ENCODE results near the gene GBE1.
"Not testable (repeated sequence)": the region's sequence is repeated elsewhere in the genome, so short reads cannot be mapped to it uniquely, and the experiment has no call there.

Gene GBE1

GRCh38 chr3:81496407-81497104 lies 264.9 kb downstream of the GBE1 start:
- H3K9me3 Mint-ChIP-seq = no peaks in the 10 kb centered on the region
- no peak overlapping the region for H3K27ac Mint-ChIP-seq
- peaks cover 3% of the 10 kb centered on the region for H3K36me3 Mint-ChIP-seq
- H3K4me1 Mint-ChIP-seq = no peaks in the 10 kb centered on the region
- ATAC-seq (ENCODE audit: low read depth) (no peak), DNase-seq (ENCODE audit: low spot score in 2 of 2) (no peak)
- H3K4me3 Mint-ChIP-seq = no peak overlapping the region
- H3K27me3 Mint-ChIP-seq = no peaks in the 10 kb centered on the region

- not testable (repeated sequence) for H3K27ac Mint-ChIP-seq; ATAC-seq (ENCODE audit: low read depth); DNase-seq (ENCODE audit: low spot score in 2 of 2); H3K4me3 Mint-ChIP-seq; H3K4me1 Mint-ChIP-seq; H3K27me3 Mint-ChIP-seq; H3K9me3 Mint-ChIP-seq; H3K36me3 Mint-ChIP-seq
Measured at GRCh38 chr3:81492471-81492870, 269.0 kb downstream of the GBE1 start.

GRCh38 chr3:81492040-81492439 lies 269.4 kb downstream of the GBE1 start:
- DNase-seq (ENCODE audit: low spot score in 2 of 2) = no peak
- H3K4me1 Mint-ChIP-seq = no peaks in the 10 kb centered on the region
- peaks cover 2% of the 10 kb centered on the region for H3K36me3 Mint-ChIP-seq
- no peaks in the 10 kb centered on the region for H3K27me3 Mint-ChIP-seq
- ATAC-seq (ENCODE audit: low read depth) = no peak
- H3K4me3 Mint-ChIP-seq = no peak overlapping the region
- H3K9me3 Mint-ChIP-seq = no peaks in the 10 kb centered on the region
- H3K27ac Mint-ChIP-seq = no peak overlapping the region

GRCh38 chr3:81490541-81491288 lies 270.7 kb downstream of the GBE1 start:
- ATAC-seq (ENCODE audit: low read depth) (peak; percentile 69), DNase-seq (ENCODE audit: low spot score in 2 of 2) (peak; percentile 54 to 66)
- Mint-ChIP-seq H3K27me3 (no peaks in the 10 kb centered on the region), H3K4me3 (no peak overlapping the region), H3K9me3 (no peaks in the 10 kb centered on the region), H3K27ac (no peak overlapping the region), H3K4me1 (peaks cover 3% of the 10 kb centered on the region), H3K36me3 (peaks cover 2% of the 10 kb centered on the region)

DNA sequence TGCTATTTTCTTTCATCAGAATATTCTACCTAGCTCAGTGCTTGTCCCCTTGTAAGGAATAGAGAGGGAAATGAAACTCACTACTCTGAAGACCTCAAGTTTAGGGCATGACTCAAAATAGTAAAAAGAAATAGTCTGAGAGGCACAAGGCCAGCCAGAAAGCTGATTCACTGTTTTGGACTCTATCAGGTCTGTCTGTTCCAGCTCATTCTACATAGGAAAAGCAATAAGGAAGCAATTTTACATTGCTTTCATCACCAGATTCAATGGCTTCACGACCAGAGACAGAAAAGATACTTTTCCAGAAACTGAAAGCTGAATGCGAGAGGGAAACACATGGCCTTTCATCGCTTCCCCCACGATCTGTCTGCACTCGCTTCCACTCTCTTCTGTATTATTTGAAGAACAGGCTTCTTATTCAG lies 276.0 kb downstream of the GBE1 start:
- Mint-ChIP-seq H3K27me3 (peaks cover 2% of the 10 kb centered on the region), H3K36me3 (peaks cover 2% of the 10 kb centered on the region), H3K4me3 (peak overlapping the region; percentile 37), H3K4me1 (peaks cover 7% of the 10 kb centered on the region), H3K27ac (peak overlapping the region; percentile 70), H3K9me3 (no peaks in the 10 kb centered on the region)
- DNase-seq (ENCODE audit: low spot score in 2 of 2) = no peak
- peak; percentile 56 for ATAC-seq (ENCODE audit: low read depth)

GRCh38 chr3:81484520-81484919 lies 276.9 kb downstream of the GBE1 start:
- Mint-ChIP-seq H3K4me3 (no peak overlapping the region), H3K36me3 (peaks cover 2% of the 10 kb centered on the region), H3K9me3 (no peaks in the 10 kb centered on the region), H3K27ac (no peak overlapping the region), H3K4me1 (peaks cover 7% of the 10 kb centered on the region), H3K27me3 (peaks cover 2% of the 10 kb centered on the region)
- no peak for DNase-seq (ENCODE audit: low spot score in 2 of 2)
- no peak for ATAC-seq (ENCODE audit: low read depth)

- Mint-ChIP-seq H3K27me3 (peaks cover 2% of the 10 kb centered on the region), H3K27ac (no peak overlapping the region), H3K4me1 (peaks cover 7% of the 10 kb centered on the region), H3K36me3 (peaks cover 1% of the 10 kb centered on the region), H3K9me3 (no peaks in the 10 kb centered on the region), H3K4me3 (no peak overlapping the region)
- no peak for ATAC-seq (ENCODE audit: low read depth)
- no peak for DNase-seq (ENCODE audit: low spot score in 2 of 2)
Measured at GRCh38 chr3:81483046-81483445, 278.4 kb downstream of the GBE1 start.

DNA sequence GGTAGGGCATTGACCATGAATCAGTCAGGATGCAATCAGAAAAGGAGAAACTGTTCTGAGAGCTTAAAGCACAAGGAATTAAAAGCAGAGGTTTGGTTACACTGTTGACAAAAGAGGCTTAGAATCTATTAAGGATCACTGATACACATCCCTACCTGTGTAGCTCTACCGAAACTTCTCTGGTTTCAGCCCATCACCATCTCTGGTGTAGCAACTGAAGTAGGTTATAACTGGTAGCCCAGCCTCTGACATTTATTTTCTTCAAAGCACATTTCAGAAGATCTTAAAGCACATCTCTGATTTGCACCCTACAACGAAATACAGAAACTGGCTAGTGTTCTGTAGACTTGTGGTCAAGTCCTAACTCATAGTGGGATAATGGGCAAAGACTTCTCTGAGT lies 283.7 kb downstream of the GBE1 start:
- Mint-ChIP-seq H3K9me3 (no peaks in the 10 kb centered on the region), H3K27ac (no peak overlapping the region), H3K27me3 (peaks cover 2% of the 10 kb centered on the region), H3K36me3 (no peaks in the 10 kb centered on the region), H3K4me1 (no peaks in the 10 kb centered on the region), H3K4me3 (no peak overlapping the region)
- ATAC-seq (ENCODE audit: low read depth) (no peak), DNase-seq (ENCODE audit: low spot score in 2 of 2) (no peak)

DNA sequence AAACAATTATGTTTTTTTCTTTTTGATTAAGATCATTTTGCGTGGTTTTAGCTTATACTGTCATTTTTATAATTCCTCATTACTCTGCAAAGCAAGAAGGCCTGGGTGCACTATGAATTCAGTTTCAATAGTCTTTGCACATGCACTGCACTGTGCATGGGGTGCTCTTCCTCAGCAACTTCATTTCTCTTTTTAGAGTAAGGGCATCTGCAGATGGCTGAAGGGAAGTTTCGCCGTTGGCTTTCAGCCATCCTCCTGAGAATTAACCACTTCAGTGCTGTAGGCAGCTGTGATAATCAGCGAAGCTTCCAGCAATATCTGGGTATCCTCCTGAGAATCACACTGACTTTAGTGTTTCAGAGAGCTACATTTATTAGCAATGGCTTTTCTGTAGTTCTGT lies 284.8 kb downstream of the GBE1 start:
- Mint-ChIP-seq H3K4me3 (no peak overlapping the region), H3K9me3 (no peaks in the 10 kb centered on the region), H3K36me3 (no peaks in the 10 kb centered on the region), H3K4me1 (no peaks in the 10 kb centered on the region), H3K27ac (no peak overlapping the region), H3K27me3 (no peaks in the 10 kb centered on the region)
- DNase-seq (ENCODE audit: low spot score in 2 of 2) = no peak
- ATAC-seq (ENCODE audit: low read depth) = no peak

DNA sequence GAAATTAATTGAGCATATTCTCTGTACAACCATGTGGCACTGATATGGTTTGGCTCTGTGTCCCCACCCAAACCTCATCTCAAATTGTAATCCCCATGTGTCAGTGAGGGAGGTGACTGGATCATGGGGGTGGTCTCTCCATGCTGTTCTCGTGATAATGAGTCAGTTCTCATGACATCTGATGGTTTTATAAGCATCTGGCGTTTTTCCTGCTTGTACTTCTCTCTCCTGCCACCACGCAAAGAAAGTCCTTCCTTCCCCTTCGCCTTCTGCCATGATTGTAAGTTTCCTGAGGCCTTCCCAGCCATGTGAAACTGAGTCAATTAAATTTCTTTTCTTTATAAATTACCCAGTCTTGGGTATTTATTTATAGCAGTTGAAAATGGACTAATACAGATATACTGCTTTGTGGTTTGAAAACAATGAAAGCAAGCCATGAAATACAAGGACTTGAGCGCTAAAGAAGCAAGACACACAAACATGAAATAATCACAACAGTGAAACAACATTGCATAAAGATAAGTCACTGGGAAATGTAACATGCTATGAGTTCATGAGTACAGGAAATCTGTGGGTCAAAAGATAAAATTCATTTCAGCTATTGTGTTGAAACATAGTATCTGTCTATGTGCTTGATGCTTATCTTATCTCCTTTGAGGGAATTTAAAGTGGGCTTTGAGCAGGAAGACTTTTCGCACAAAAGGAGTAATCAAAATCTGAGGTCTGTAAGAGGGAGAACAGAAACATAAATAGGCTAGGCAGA lies 288.7 kb downstream of the GBE1 start:
- no peaks in the 10 kb centered on the region for H3K9me3 Mint-ChIP-seq
- H3K36me3 Mint-ChIP-seq = no peaks in the 10 kb centered on the region
- no peak overlapping the region for H3K4me3 Mint-ChIP-seq
- peaks cover 2% of the 10 kb centered on the region for H3K27me3 Mint-ChIP-seq
- DNase-seq (ENCODE audit: low spot score in 2 of 2) = no peak
- ATAC-seq (ENCODE audit: low read depth) = no peak
- H3K27ac Mint-ChIP-seq = no peak overlapping the region
- H3K4me1 Mint-ChIP-seq = no peaks in the 10 kb centered on the region

DNA sequence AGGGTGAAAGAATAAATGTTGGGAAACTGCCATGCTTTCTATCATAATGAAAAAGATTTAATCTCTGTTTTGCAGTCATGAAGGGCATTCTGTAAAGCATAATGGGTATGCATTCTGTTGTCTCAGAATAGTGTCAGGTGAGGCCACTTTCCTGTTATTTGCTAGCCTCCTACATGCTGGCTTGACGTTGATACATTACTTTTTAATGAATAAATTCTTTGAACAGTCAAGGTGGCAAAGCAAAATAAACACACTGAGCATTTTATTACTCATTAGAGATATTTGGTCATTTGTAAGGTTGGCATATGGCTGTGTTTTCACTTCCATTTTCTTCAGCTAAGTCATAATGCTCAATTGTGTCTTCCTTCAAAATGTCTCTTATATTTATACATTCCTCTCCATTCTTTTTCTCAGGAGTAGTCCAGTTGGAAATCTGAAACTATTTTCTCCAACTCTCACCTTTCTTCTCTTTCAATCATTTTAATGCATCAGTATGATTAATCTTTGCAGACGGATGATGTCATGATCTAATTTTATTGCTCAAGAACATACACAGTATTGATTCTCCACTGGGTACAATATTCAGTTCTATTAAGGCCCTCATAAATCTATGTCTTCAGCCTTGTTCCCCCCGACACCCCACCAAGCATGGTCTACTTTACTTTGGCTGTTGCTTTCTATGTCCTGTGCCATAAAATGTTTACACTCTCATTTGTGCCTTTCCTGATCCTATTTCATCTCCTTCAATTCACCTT lies 290.7 kb downstream of the GBE1 start:
- Mint-ChIP-seq H3K4me1 (no peaks in the 10 kb centered on the region), H3K27me3 (peaks cover 2% of the 10 kb centered on the region), H3K27ac (no peak overlapping the region), H3K36me3 (no peaks in the 10 kb centered on the region), H3K4me3 (no peak overlapping the region), H3K9me3 (no peaks in the 10 kb centered on the region)
- no peak for ATAC-seq (ENCODE audit: low read depth)
- DNase-seq (ENCODE audit: low spot score in 2 of 2) = no peak

GRCh38 chr3:81468391-81468790 lies 293.1 kb downstream of the GBE1 start:
- ATAC-seq (ENCODE audit: low read depth) (no peak), DNase-seq (ENCODE audit: low spot score in 2 of 2) (no peak)
- H3K9me3 Mint-ChIP-seq = no peaks in the 10 kb centered on the region
- no peaks in the 10 kb centered on the region for H3K4me1 Mint-ChIP-seq
- peaks cover 2% of the 10 kb centered on the region for H3K27me3 Mint-ChIP-seq
- no peak overlapping the region for H3K4me3 Mint-ChIP-seq
- no peak overlapping the region for H3K27ac Mint-ChIP-seq
- no peaks in the 10 kb centered on the region for H3K36me3 Mint-ChIP-seq

- Mint-ChIP-seq H3K4me1 (no peaks in the 10 kb centered on the region), H3K4me3 (no peak overlapping the region), H3K9me3 (no peaks in the 10 kb centered on the region), H3K36me3 (no peaks in the 10 kb centered on the region), H3K27ac (no peak overlapping the region), H3K27me3 (peaks cover 2% of the 10 kb centered on the region)
- DNase-seq (ENCODE audit: low spot score in 2 of 2) (no peak), ATAC-seq (ENCODE audit: low read depth) (no peak)
Measured at GRCh38 chr3:81466201-81466560, 295.3 kb downstream of the GBE1 start.
